ENCODE results near the gene BBS9. TPM values are rescaled to one million over a fixed set of nuclear protein-coding genes. Genes with fewer than 3 reads are reported as not detected.

The BBS9 gene
- total and polyA plus RNA-seq, 2 of the 4 experiments (the other 2 are of a cell fraction), result 7.9 to 9.5 TPM

DNA sequence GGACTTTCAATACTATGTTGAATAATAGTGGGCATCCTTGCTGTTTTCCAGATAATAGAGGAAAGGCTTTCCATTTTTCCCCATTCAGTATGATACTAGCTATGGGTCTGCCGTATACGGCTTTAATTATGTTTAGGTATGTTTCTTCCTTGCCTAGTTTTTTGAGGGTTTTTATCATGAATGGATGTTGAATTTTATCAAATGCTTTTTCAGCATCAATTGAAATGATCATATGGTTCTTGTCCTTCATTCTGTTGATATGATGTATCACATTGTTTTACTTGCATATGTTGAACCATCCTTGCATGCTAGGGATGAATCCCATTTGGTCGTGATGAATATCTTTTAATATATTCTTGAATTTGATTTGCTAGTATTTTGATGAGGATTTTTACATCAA is 11.0 kb upstream of the BBS9 start:
- intact Hi-C loops (cut with micrococcal nuclease) (no loop called here), dilution Hi-C loops (cut with HindIII; ENCODE audit: low sequenced_read_pairs, unreplicated experiment) (no loop called here), in situ Hi-C loops (cut with MboI; ENCODE audit: low sequenced_read_pairs) (no loop called here)
- no peak overlapping the region for H2BK20ac ChIP-seq (ENCODE audit: low read depth, low read length)
- no peak overlapping the region for H2AK5ac ChIP-seq (ENCODE audit: low read depth, low read length)
- no peak overlapping the region for H3K4me3 ChIP-seq (ENCODE audit: insufficient read depth, low read depth, low read length)
- H4K91ac ChIP-seq (ENCODE audit: insufficient read depth, low read depth, low read length), result no peak overlapping the region
- H4K8ac ChIP-seq (ENCODE audit: low read depth in 2 of 2, low read length in 2 of 2), result no peak overlapping the region
- H3K4me1 ChIP-seq (ENCODE audit: control insufficient read depth, insufficient read depth, low read length), result no peaks in the 10 kb centered on the region
- no peak overlapping the region for H3K23ac ChIP-seq (ENCODE audit: low read depth, low read length)
- ChIA-PET CTCF (no interaction called here), POLR2A (ENCODE audit: unreplicated experiment) (no interaction called here)
- no peaks in the 10 kb centered on the region for H3K9me3 ChIP-seq (ENCODE audit: control insufficient read depth, insufficient read depth, low read length)
- H3K27me3 ChIP-seq (ENCODE audit: control insufficient read depth, insufficient read depth, low read length), result peaks cover 2% of the 10 kb centered on the region
- H3K9ac ChIP-seq (ENCODE audit: low read depth, low read length), result no peak overlapping the region
- H2AFZ ChIP-seq (replicated peaks; ENCODE audit: low read length, poor library complexity), result no peak overlapping the region
- H3K36me3 ChIP-seq (ENCODE audit: control insufficient read depth, insufficient read depth, low read length), result no peaks in the 10 kb centered on the region
- no peak overlapping the region for H3K27ac ChIP-seq (ENCODE audit: insufficient read depth, low read length)
- H3K4ac ChIP-seq (ENCODE audit: low read depth, low read length), result no peak overlapping the region
- no peaks in the 10 kb centered on the region for H3K79me1 ChIP-seq (ENCODE audit: low read depth in 1 of 2, low read length in 2 of 2)
- TF ChIP-seq, protein P1, sequence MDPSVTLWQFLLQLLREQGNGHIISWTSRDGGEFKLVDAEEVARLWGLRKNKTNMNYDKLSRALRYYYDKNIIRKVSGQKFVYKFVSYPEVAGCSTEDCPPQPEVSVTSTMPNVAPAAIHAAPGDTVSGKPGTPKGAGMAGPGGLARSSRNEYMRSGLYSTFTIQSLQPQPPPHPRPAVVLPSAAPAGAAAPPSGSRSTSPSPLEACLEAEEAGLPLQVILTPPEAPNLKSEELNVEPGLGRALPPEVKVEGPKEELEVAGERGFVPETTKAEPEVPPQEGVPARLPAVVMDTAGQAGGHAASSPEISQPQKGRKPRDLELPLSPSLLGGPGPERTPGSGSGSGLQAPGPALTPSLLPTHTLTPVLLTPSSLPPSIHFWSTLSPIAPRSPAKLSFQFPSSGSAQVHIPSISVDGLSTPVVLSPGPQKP (IDR thresholded peaks at IDR 0.05; ENCODE audit: borderline replicate concordance, low read depth, low read length), result no peak
- TF ChIP-seq MAZ (IDR thresholded peaks at IDR 0.05; ENCODE audit: borderline replicate concordance, low read depth, low read length), result no peak
- TF ChIP-seq, protein P2, sequence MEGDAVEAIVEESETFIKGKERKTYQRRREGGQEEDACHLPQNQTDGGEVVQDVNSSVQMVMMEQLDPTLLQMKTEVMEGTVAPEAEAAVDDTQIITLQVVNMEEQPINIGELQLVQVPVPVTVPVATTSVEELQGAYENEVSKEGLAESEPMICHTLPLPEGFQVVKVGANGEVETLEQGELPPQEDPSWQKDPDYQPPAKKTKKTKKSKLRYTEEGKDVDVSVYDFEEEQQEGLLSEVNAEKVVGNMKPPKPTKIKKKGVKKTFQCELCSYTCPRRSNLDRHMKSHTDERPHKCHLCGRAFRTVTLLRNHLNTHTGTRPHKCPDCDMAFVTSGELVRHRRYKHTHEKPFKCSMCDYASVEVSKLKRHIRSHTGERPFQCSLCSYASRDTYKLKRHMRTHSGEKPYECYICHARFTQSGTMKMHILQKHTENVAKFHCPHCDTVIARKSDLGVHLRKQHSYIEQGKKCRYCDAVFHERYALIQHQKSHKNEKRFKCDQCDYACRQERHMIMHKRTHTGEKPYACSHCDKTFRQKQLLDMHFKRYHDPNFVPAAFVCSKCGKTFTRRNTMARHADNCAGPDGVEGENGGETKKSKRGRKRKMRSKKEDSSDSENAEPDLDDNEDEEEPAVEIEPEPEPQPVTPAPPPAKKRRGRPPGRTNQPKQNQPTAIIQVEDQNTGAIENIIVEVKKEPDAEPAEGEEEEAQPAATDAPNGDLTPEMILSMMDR (conservative IDR thresholded peaks at IDR 0.05; ENCODE audit: low read depth, low read length), result no peak
- TF ChIP-seq NFE2L2 (IDR thresholded peaks at IDR 0.05; ENCODE audit: low read depth, low read length), result no peak
- TF ChIP-seq SMC3 (IDR thresholded peaks at IDR 0.05; ENCODE audit: low read depth, low read length), result no peak
- TF ChIP-seq POLR2A (IDR thresholded peaks at IDR 0.05; ENCODE audit: low read depth, low read length), result no peak
- TF ChIP-seq, protein P3, sequence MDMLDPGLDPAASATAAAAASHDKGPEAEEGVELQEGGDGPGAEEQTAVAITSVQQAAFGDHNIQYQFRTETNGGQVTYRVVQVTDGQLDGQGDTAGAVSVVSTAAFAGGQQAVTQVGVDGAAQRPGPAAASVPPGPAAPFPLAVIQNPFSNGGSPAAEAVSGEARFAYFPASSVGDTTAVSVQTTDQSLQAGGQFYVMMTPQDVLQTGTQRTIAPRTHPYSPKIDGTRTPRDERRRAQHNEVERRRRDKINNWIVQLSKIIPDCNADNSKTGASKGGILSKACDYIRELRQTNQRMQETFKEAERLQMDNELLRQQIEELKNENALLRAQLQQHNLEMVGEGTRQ (IDR thresholded peaks at IDR 0.05; ENCODE audit: low read depth, low read length), result no peak
- no peak for TF ChIP-seq FOS (IDR thresholded peaks at IDR 0.05; ENCODE audit: low read depth, low read length)
- no peak for TF ChIP-seq RAD21 (IDR thresholded peaks at IDR 0.05; ENCODE audit: low read length)
- TF ChIP-seq BHLHE40 (IDR thresholded peaks at IDR 0.05; ENCODE audit: low read depth, low read length), result no peak
- no peak for TF ChIP-seq RCOR1 (IDR thresholded peaks at IDR 0.05; ENCODE audit: insufficient replicate concordance, low read length)
- no peak for TF ChIP-seq CHD1 (IDR thresholded peaks at IDR 0.05; ENCODE audit: low read depth, low read length)
- H2BK5ac ChIP-seq (ENCODE audit: low read depth, low read length, poor library complexity, severe bottlenecking), result no peak overlapping the region
- no peak overlapping the region for H2BK15ac ChIP-seq (ENCODE audit: low read depth, low read length)
- no CpG with 5 or more reads among the region's 3 CpGs for WGBS, 2 experiments (ENCODE audit: extremely low coverage in 2 of 2, insufficient read length in 1 of 2)
- H3K18ac ChIP-seq (ENCODE audit: low read depth, low read length), result no peak overlapping the region
- no peaks in the 10 kb centered on the region for H4K20me1 ChIP-seq (ENCODE audit: insufficient read depth, low read length)
- H4K5ac ChIP-seq (ENCODE audit: low read depth, low read length), result no peak overlapping the region
- no peak overlapping the region for H3K56ac ChIP-seq (ENCODE audit: extremely low read depth, insufficient read depth, low read length)
- no peaks in the 10 kb centered on the region for H3K9me1 ChIP-seq (ENCODE audit: insufficient read depth, low read length)
- H2AK9ac ChIP-seq (replicated peaks; ENCODE audit: low read depth, low read length, poor library complexity), result no peak overlapping the region
- H3K14ac ChIP-seq (replicated peaks; ENCODE audit: low read depth, low read length), result no peak overlapping the region
- BruUV-seq (replicated peaks), result no TSS peak
- DNase-seq (no peak), ATAC-seq (ENCODE audit: low read depth) (no peak)
- H2BK120ac ChIP-seq (ENCODE audit: low read depth, low read length), result no peak overlapping the region
- no peak overlapping the region for H3K4me2 ChIP-seq (ENCODE audit: low read depth, low read length)
